Ramos (cell line): ENCODE results near the gene CUL2.

Source experiments
- in situ Hi-C: fragments of 300-500 bp; cut with MboI; formaldehyde crosslinking; loops from one replicate; pipeline ENCODE4 v1.14.3; 2022; ENCODE audit warnings: low sequenced_read_pairs; ENCODE audit not compliant: unreplicated experiment

CUL2 gene

GRCh38 chr10:34959321-34959720, 130.8 kb downstream of the CUL2 start:
- in situ Hi-C loops, result no loop called here
